HepG2 (cell line): ENCODE results near the gene PAIP2. TPM values are rescaled to one million over a fixed set of nuclear protein-coding genes. Genes with fewer than 3 reads are reported as not detected.
A peak's percentile ranks its signal among the peaks of the same experiment; 100 is the strongest.

Experiments used
- ATAC-seq: fragments of 200-7000 bp; cut with Tn5 transposase; 3 replicates; pipeline ENCODE4 v1.9.1; 2020; ENCODE audit warnings: mild to moderate bottlenecking, moderate library complexity
- BruUV-seq: library from RNA; stranded (reverse); fragments of 400-500 nt; replicated peaks from 2 replicates; lab custom pipeline; 2021; lab: Mats Ljungman, UMichigan
- CTCF ChIA-PET: fragments of 300-600 bp; formaldehyde crosslinking; extraction: SDS; loops from one replicate; lab custom pipeline; 2021; ENCODE audit warnings: low total read pairs, inconsistent platforms, low intra/inter-chr PET ratio; lab: Yijun Ruan, JAX
- POLR2A ChIA-PET: fragments of 350-600 bp; sonication (Branson Sonifier 250); formaldehyde crosslinking; loops from one replicate; lab custom pipeline; 2020; ENCODE audit warnings: antibody characterized with exemption, inconsistent platforms; lab: Yijun Ruan, JAX
- DNase-seq: peaks from one replicate; pipeline ENCODE4 v3.0.0-alpha.2; 2015; ENCODE audit warnings: low spot score
- FAIRE-seq: peaks from 3 replicates; lab custom pipeline; 2011; peaks lifted over from hg19 to GRCh38; lab: Jason Lieb, UNC
- H2AFZ ChIP-seq: one replicate; pipeline ENCODE4 v1.6.1; 2011; ENCODE audit warnings: low read length, inconsistent platforms
- H3K27ac ChIP-seq: fragments of 300-600 bp; 3 replicates; pipeline ENCODE4 v1.8.0; 2011; ENCODE audit warnings: mixed run types, mild to moderate bottlenecking, mixed read lengths, low read length, inconsistent platforms; ENCODE audit not compliant: insufficient read depth; ENCODE audit errors: extremely low read length
- H3K27me3 ChIP-seq, 2 experiments: fragments of 200-600 bp in 1 of 2; 2 replicates in 1 of 2; 3 replicates in 1 of 2; pipeline versions ENCODE4 v1.6.0 to v1.8.0; 2011; ENCODE audit warnings: low read length in 2 of 2, mild to moderate bottlenecking in 2 of 2, moderate library complexity in 2 of 2, inconsistent platforms in 1 of 2; ENCODE audit not compliant: insufficient read depth in 2 of 2, control insufficient read depth in 1 of 2
- H3K36me3 ChIP-seq, 2 experiments: fragments of 200-600 bp in 1 of 2; replicated peaks in 1 of 2; 2 replicates in 1 of 2; 3 replicates in 1 of 2; pipeline versions ENCODE4 v1.5.1 to v1.8.0; 2011; ENCODE audit warnings: low read length in 2 of 2, inconsistent platforms in 1 of 2; ENCODE audit not compliant: insufficient read depth in 2 of 2, control insufficient read depth in 1 of 2
- H3K4me1 ChIP-seq: 2 replicates; pipeline ENCODE4 v1.5.1; 2012; ENCODE audit warnings: low read length, inconsistent platforms; ENCODE audit not compliant: insufficient read depth
- H3K4me2 ChIP-seq: 2 replicates; pipeline ENCODE4 v1.6.0; 2011; ENCODE audit warnings: low read depth, low read length, inconsistent platforms
- H3K4me3 ChIP-seq, 3 experiments: fragments of 200-600 bp in 1 of 3; sonication (generic), shearing (Covaris generic) in 1 of 3; replicated peaks in 1 of 3; 2 replicates each; pipeline ENCODE4 v1.5.1; 2011 to 2016; ENCODE audit warnings: low read length in 3 of 3, inconsistent platforms in 2 of 3, low read depth in 2 of 3, mild to moderate bottlenecking in 2 of 3, control low read depth in 1 of 3, mixed read lengths in 1 of 3; ENCODE audit not compliant: insufficient read depth in 1 of 3
- H3K79me2 ChIP-seq: one replicate; pipeline ENCODE4 v1.6.1; 2011; ENCODE audit warnings: low read length, inconsistent platforms; ENCODE audit not compliant: insufficient read depth
- H3K9ac ChIP-seq: 2 replicates; pipeline ENCODE4 v1.6.0; 2011; ENCODE audit warnings: mild to moderate bottlenecking, low read depth, low read length, inconsistent platforms; ENCODE audit not compliant: insufficient read depth
- H3K9me3 ChIP-seq: 2 replicates; pipeline ENCODE4 v1.5.1; 2012; ENCODE audit warnings: mild to moderate bottlenecking, low read length
- H4K20me1 ChIP-seq: 2 replicates; pipeline ENCODE4 v1.6.0; 2011; ENCODE audit warnings: inconsistent platforms, mild to moderate bottlenecking, low read length, moderate library complexity; ENCODE audit not compliant: insufficient read depth
- CBX2 ChIP-seq, 2 experiments: fragments of 200-600 bp in 1 of 2; sonication (generic); formaldehyde crosslinking in 1 of 2; IDR thresholded peaks; 2 replicates each; pipeline versions ENCODE4 v1.7.0 to v1.8.1; 2018 to 2022; ENCODE audit warnings: low read depth in 2 of 2, low read length in 1 of 2, mild to moderate bottlenecking in 1 of 2, missing genetic modification reagents in 1 of 2
- GABPB1 ChIP-seq: IDR thresholded peaks from 2 replicates; pipeline ENCODE4 v1.6.1; 2016; ENCODE audit warnings: mild to moderate bottlenecking, missing genetic modification reagents, moderate library complexity, missing compliant biosample characterization
- HNRNPL ChIP-seq: fragments of 200-400 bp; formaldehyde crosslinking; IDR thresholded peaks from 2 replicates; pipeline ENCODE4 v1.6.1; 2017; ENCODE audit warnings: mild to moderate bottlenecking, low read depth, low read length
- JDP2 ChIP-seq: sonication (generic); formaldehyde crosslinking; IDR thresholded peaks from 2 replicates; pipeline ENCODE4 v1.8.1; 2022; ENCODE audit warnings: missing genetic modification reagents, borderline replicate concordance
- MIER3 ChIP-seq: IDR thresholded peaks from 2 replicates; pipeline ENCODE4 v1.6.1; 2016; ENCODE audit warnings: missing compliant biosample characterization, borderline replicate concordance
- SOX13 ChIP-seq, 3 experiments: fragments of 450-650 bp in 1 of 3; sonication (generic) in 1 of 3; formaldehyde crosslinking in 1 of 3; IDR thresholded peaks in 2 of 3; conservative IDR thresholded peaks in 1 of 3; 2 replicates each; pipeline versions ENCODE4 v1.5.0 to v1.6.1; 2016 to 2020; ENCODE audit warnings: antibody characterized with exemption in 1 of 3, mild to moderate bottlenecking in 1 of 3, missing compliant biosample characterization in 1 of 3, missing genetic modification reagents in 1 of 3, moderate library complexity in 1 of 3
- TCF12 ChIP-seq, 2 experiments: fragments of 450-650 bp in 1 of 2; sonication (generic) in 1 of 2; formaldehyde crosslinking in 1 of 2; IDR thresholded peaks; 2 replicates each; pipeline versions ENCODE4 v1.6.1 to v1.8.0; 2017 to 2022; ENCODE audit warnings: antibody characterized with exemption in 1 of 2, mild to moderate bottlenecking in 1 of 2, missing genetic modification reagents in 1 of 2, moderate library complexity in 1 of 2
- TEAD3 ChIP-seq: optimal IDR thresholded peaks from 2 replicates; pipeline ENCODE3; 2016; ENCODE audit warnings: borderline replicate concordance
- TRIM24 ChIP-seq: sonication (generic); formaldehyde crosslinking; IDR thresholded peaks from 2 replicates; pipeline ENCODE4 v1.8.0; 2022; ENCODE audit warnings: mild to moderate bottlenecking, missing genetic modification reagents
- ZBTB33 ChIP-seq: sonication (generic); formaldehyde crosslinking; IDR thresholded peaks from 2 replicates; pipeline ENCODE4 v1.4.0; 2020; ENCODE audit warnings: missing genetic modification reagents
- ZC3H13 ChIP-seq: sonication (generic); formaldehyde crosslinking; IDR thresholded peaks from 2 replicates; pipeline ENCODE4 v1.8.1; 2023; ENCODE audit warnings: mild to moderate bottlenecking, missing genetic modification reagents, moderate library complexity
- ZMYM3 ChIP-seq: sonication (generic); formaldehyde crosslinking; IDR thresholded peaks from 2 replicates; pipeline ENCODE4 v1.5.1; 2020; ENCODE audit warnings: mild to moderate bottlenecking, missing genetic modification reagents
- ZNF251 ChIP-seq: sonication (generic); formaldehyde crosslinking; IDR thresholded peaks from 2 replicates; pipeline ENCODE4 v1.9.0; 2021; ENCODE audit warnings: mild to moderate bottlenecking, missing genetic modification reagents
- ZNF432 ChIP-seq: sonication (generic); formaldehyde crosslinking; IDR thresholded peaks from 2 replicates; pipeline ENCODE4 v1.5.0; 2020; ENCODE audit warnings: missing genetic modification reagents, mild to moderate bottlenecking, borderline replicate concordance
- ZNF510 ChIP-seq: sonication (generic); formaldehyde crosslinking; IDR thresholded peaks from 2 replicates; pipeline ENCODE4 v1.4.0; 2020; ENCODE audit warnings: low read depth, mild to moderate bottlenecking, missing genetic modification reagents
- ZNF574 ChIP-seq: sonication (generic); formaldehyde crosslinking; IDR thresholded peaks from 2 replicates; pipeline ENCODE4 v1.4.0; 2020; ENCODE audit warnings: missing genetic modification reagents
- ZNF629 ChIP-seq: sonication (generic); formaldehyde crosslinking; conservative IDR thresholded peaks from 2 replicates; pipeline ENCODE4 v1.5.0; 2020; ENCODE audit warnings: missing genetic modification reagents
- WGBS: methylation state at CpG from one replicate; pipeline ENCODE4 v1.1.6; 2017; ENCODE audit warnings: low lambda C conversion rate; 5-methylcytosine and 5-hydroxymethylcytosine counted together
- in situ Hi-C: cut with HindIII; loops from 2 replicates; pipeline ENCODE4 v1.10.0; 2017; ENCODE audit warnings: low pct_unique_long_range_greater_than_20kb; ENCODE audit not compliant: extremely low pct_ligation_motif_present
- intact Hi-C: fragments of 100-400 bp; cut with micrococcal nuclease; formaldehyde crosslinking; loops from one replicate; pipeline ENCODE4 v1.10.0; 2022; ENCODE audit not compliant: unreplicated experiment
- polyA plus RNA-seq, 8 experiments: library from polyadenylated mRNA; depleted of rRNA in 3 of 8; stranded (reverse) in 7 of 8; unstranded in 1 of 8; fragments of >200 nt; fragmentation: Illumina TruSeq in 4 of 8; extraction: Trizol in 4 of 8; gene quantifications; 2 replicates each; pipeline versions ENCODE4 v1.2.1 to v1.2.3, GENCODE V29; 2011 to 2016; ENCODE audit warnings: low read depth in 4 of 8, missing spikeins in 1 of 8, mixed read lengths in 1 of 8; ENCODE audit not compliant: insufficient read depth in 1 of 8
- total RNA-seq, 5 experiments: library from RNA; depleted of rRNA; stranded (reverse); fragments of >200 nt; fragmentation: Illumina TruSeq; extraction: Trizol; gene quantifications; 2 replicates each; pipeline ENCODE4 v1.2.3, GENCODE V29; 2016; ENCODE audit warnings: low read depth in 1 of 5

Gene PAIP2
- total and polyA plus RNA-seq, 2 of the 13 experiments (the other 11 are each of a cell fraction or from before 2014, with no cell fraction given) = 61.5 to 76.3 TPM

- Histone ChIP-seq H3K79me2 (no peaks in the 10 kb centered on the region), H3K4me3 (no peak within 1 kb of the TSS), H3K9ac (no peak within 1 kb of the TSS), H3K36me3 (no peaks in the 10 kb centered on the region), H2AFZ (no peak within 1 kb of the TSS), H4K20me1 (no peaks in the 10 kb centered on the region), H3K27ac (no peak within 1 kb of the TSS), H3K4me1 (peaks cover 64% of the 10 kb centered on the region), H3K4me2 (no peak within 1 kb of the TSS; the same call in 1 of the 2 replicates), H3K27me3 (no peaks in the 10 kb centered on the region; a peak in 1 of 5 replicates), H3K9me3 (no peaks in the 10 kb centered on the region)
- WGBS = 26% methylated on average over 3 of the region's 11 CpGs
- ChIA-PET CTCF (no interaction called here), POLR2A (no interaction called here)
- no peak for FAIRE-seq
- ATAC-seq = no peak
- in situ Hi-C loops (no loop called here), intact Hi-C loops (no loop called here)
- DNase-seq = no peak
- no TSS peak for BruUV-seq
- TF ChIP-seq ZNF574 (CRISPR knock-in tag) (peak; percentile 20; the same call in 1 of the 2 replicates), ZNF629 (peak; percentile 95), HNRNPL (no peak), SOX13 (IDR thresholded peaks at IDR 0.05) (no peak), SOX13 (CRISPR knock-in tag; conservative IDR thresholded peaks at IDR 0.05 in 1 of 2, IDR thresholded peaks at IDR 0.05 in 1 of 2) (0 out of 4 replicates have a peak, but pooled peaks of 1 of the 2 experiments have one; percentile 15), TEAD3 (no peak), JDP2 (no peak), GABPB1 (CRISPR knock-in tag) (no peak), ZBTB33 (CRISPR knock-in tag) (no peak), ZNF432 (CRISPR knock-in tag) (no peak), CBX2 (IDR thresholded peaks at IDR 0.05; ENCODE audit: low read depth, low read length) (no peak), CBX2 (CRISPR knock-in tag; IDR thresholded peaks at IDR 0.05; ENCODE audit: low read depth) (no peak), TRIM24 (CRISPR knock-in tag) (no peak), ZC3H13 (CRISPR knock-in tag) (peak; percentile 51; the same call in 1 of the 2 replicates), TCF12 (IDR thresholded peaks at IDR 0.05) (no peak), TCF12 (CRISPR knock-in tag; IDR thresholded peaks at IDR 0.05) (no peak), MIER3 (CRISPR knock-in tag) (no peak), ZMYM3 (CRISPR knock-in tag) (peak; percentile 88), ZNF251 (CRISPR knock-in tag) (no peak), ZNF510 (CRISPR knock-in tag) (no peak)
These were observed 48.3 kb downstream of the PAIP2 start, which contains the start of gene MZB1 for GRCh38 chr5:139389701-139390638. Gene MZB1 (minus strand): TSS chr5:139389913. CDS start chr5:139389856, 57 bp downstream.
